ENCODE measurements around the gene DOCK3. TPM values are rescaled to one million over a fixed set of nuclear protein-coding genes. Genes with fewer than 3 reads are reported as not detected.
A peak's percentile ranks its signal among the peaks of the same experiment; 100 is the strongest.
"Not testable (repeated sequence)": the region's sequence is repeated elsewhere in the genome, so short reads cannot be mapped to it uniquely, and the experiment has no call there.

DOCK3 gene
- total RNA-seq, 2 experiments from 2014 or later = 1.00 to 1.1 TPM

- no peaks in the 10 kb centered on the region for H3K36me3 Mint-ChIP-seq (ENCODE audit: low read depth)
- peak; percentile 14 for DNase-seq
- peaks cover 3% of the 10 kb centered on the region for H3K9me3 Mint-ChIP-seq
- POLR2A ChIA-PET = no interaction called here
- CTCF ChIA-PET = no interaction called here
- H3K4me1 Mint-ChIP-seq = peaks cover 3% of the 10 kb centered on the region
- H3K4me3 Mint-ChIP-seq = no peak overlapping the region
- no peaks in the 10 kb centered on the region for H3K27me3 Mint-ChIP-seq
- H3K27ac Mint-ChIP-seq = no peak overlapping the region
Observed at GRCh38 chr3:51099794-51100535, 425.2 kb downstream of the DOCK3 start.

- Mint-ChIP-seq H3K36me3 (ENCODE audit: low read depth) (no peaks in the 10 kb centered on the region), H3K4me1 (peaks cover 3% of the 10 kb centered on the region), H3K27me3 (no peaks in the 10 kb centered on the region), H3K9me3 (peaks cover 3% of the 10 kb centered on the region), H3K4me3 (no peak overlapping the region), H3K27ac (no peak overlapping the region)
- no peak for DNase-seq
- ChIA-PET POLR2A (no interaction called here), CTCF (no interaction called here)
Observed at GRCh38 chr3:51100536-51100851, 425.8 kb downstream of the DOCK3 start.

- Mint-ChIP-seq H3K27me3 (no peaks in the 10 kb centered on the region), H3K4me1 (peaks cover 3% of the 10 kb centered on the region), H3K27ac (no peak overlapping the region), H3K36me3 (ENCODE audit: low read depth) (no peaks in the 10 kb centered on the region), H3K9me3 (peaks cover 6% of the 10 kb centered on the region), H3K4me3 (no peak overlapping the region)
- CTCF ChIA-PET = interaction anchor here (1.2 kb wide), 1 partner anchor 14 kb away, joined by 3 read pairs; no protein-coding TSS in a partner anchor
- no peak for DNase-seq
- POLR2A ChIA-PET = no interaction called here
Observed at GRCh38 chr3:51102396-51102795, 427.7 kb downstream of the DOCK3 start.

DNA sequence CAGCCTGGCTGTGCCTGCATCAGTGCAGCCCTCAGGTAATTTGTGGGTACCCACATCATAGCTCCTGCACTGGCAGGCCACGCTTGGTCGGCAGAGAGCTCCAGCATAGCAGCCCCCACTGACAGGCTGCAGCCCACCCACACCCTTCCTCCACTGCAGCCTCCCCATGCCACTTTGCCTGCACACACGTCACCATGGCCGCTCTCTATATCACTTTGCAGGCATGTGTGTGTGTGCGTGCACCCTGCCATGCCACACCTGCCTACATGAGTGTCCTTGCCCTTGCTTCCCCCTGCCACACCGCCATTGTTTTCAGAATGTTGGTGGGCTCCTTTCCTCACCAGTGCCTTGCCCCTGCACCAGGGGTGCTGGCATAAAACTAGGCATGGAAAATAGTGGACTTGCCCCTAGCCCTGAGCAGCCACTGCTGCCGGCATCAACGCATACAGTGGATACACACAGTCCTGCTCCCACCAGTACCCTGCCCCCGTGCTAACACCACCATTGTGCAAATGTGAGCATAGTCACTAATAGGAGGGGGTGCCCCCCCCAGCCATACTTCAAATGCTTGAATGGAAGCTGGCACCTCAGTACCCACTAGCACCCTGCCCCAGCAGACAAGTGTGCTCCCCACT, 431.6 kb downstream of the DOCK3 start:
- H3K4me3 Mint-ChIP-seq = no peak overlapping the region
- ChIA-PET CTCF (no interaction called here), POLR2A (no interaction called here)
- no peak for DNase-seq
- H3K9me3 Mint-ChIP-seq = peaks cover 16% of the 10 kb centered on the region
- H3K27me3 Mint-ChIP-seq = peaks cover 4% of the 10 kb centered on the region
- H3K36me3 Mint-ChIP-seq (ENCODE audit: low read depth) = no peaks in the 10 kb centered on the region
- H3K27ac Mint-ChIP-seq = no peak overlapping the region
- no peaks in the 10 kb centered on the region for H3K4me1 Mint-ChIP-seq

- no peak for DNase-seq
- ChIA-PET POLR2A (no interaction called here), CTCF (interaction anchor here (1.1 kb wide), 1 partner anchor 8 kb away, joined by 4 read pairs; no protein-coding TSS in a partner anchor)
- H3K27ac Mint-ChIP-seq = no peak overlapping the region
- H3K4me1 Mint-ChIP-seq = no peaks in the 10 kb centered on the region
- no peak overlapping the region for H3K4me3 Mint-ChIP-seq
- H3K9me3 Mint-ChIP-seq = peaks cover 16% of the 10 kb centered on the region
- no peaks in the 10 kb centered on the region for H3K36me3 Mint-ChIP-seq (ENCODE audit: low read depth)
- H3K27me3 Mint-ChIP-seq = peaks cover 4% of the 10 kb centered on the region
Observed at GRCh38 chr3:51110586-51110985, 435.9 kb downstream of the DOCK3 start.

- ChIA-PET POLR2A (no interaction called here), CTCF (interaction anchor here (0.5 kb wide), 1 partner anchor 702 kb away, joined by 3 read pairs; no protein-coding TSS in a partner anchor)
- no peaks in the 10 kb centered on the region for H3K36me3 Mint-ChIP-seq (ENCODE audit: low read depth)
- peaks cover 13% of the 10 kb centered on the region for H3K9me3 Mint-ChIP-seq
- no peak overlapping the region for H3K27ac Mint-ChIP-seq
- no peaks in the 10 kb centered on the region for H3K27me3 Mint-ChIP-seq
- H3K4me1 Mint-ChIP-seq = no peaks in the 10 kb centered on the region
- no peak for DNase-seq
- H3K4me3 Mint-ChIP-seq = no peak overlapping the region
Observed at GRCh38 chr3:51122944-51123343, 448.2 kb downstream of the DOCK3 start.

GRCh38 chr3:51123531-51123930, 448.8 kb downstream of the DOCK3 start:
- no peaks in the 10 kb centered on the region for H3K4me1 Mint-ChIP-seq
- no peak overlapping the region for H3K27ac Mint-ChIP-seq
- H3K9me3 Mint-ChIP-seq = peaks cover 13% of the 10 kb centered on the region
- ChIA-PET CTCF (no interaction called here), POLR2A (no interaction called here)
- no peak for DNase-seq
- no peaks in the 10 kb centered on the region for H3K27me3 Mint-ChIP-seq
- H3K4me3 Mint-ChIP-seq = no peak overlapping the region
- no peaks in the 10 kb centered on the region for H3K36me3 Mint-ChIP-seq (ENCODE audit: low read depth)

DNA sequence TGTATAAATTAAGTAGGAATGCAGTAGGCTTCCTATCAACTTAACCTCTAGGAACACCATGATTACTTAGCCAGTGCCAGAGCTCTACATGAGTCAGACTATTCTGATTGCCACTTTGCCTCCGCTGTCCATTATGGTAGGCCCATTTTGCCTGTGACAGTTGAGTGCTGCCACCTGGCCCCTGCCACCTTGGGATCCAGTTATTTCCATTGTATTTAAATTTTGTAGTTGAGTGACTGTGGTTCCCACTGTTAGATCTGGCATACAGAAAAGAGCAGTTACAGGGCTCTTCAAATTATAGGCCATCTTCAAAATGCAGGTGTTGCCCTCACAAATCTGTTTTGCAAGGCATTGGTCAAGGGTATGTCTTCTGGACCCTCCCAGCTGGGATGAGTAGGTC, 456.9 kb downstream of the DOCK3 start:
- H3K4me1 Mint-ChIP-seq; H3K4me3 Mint-ChIP-seq; CTCF ChIA-PET; DNase-seq; H3K27me3 Mint-ChIP-seq; POLR2A ChIA-PET; H3K27ac Mint-ChIP-seq; H3K36me3 Mint-ChIP-seq (ENCODE audit: low read depth): not testable (repeated sequence)
- H3K9me3 Mint-ChIP-seq = peaks cover 18% of the 10 kb centered on the region

DNA sequence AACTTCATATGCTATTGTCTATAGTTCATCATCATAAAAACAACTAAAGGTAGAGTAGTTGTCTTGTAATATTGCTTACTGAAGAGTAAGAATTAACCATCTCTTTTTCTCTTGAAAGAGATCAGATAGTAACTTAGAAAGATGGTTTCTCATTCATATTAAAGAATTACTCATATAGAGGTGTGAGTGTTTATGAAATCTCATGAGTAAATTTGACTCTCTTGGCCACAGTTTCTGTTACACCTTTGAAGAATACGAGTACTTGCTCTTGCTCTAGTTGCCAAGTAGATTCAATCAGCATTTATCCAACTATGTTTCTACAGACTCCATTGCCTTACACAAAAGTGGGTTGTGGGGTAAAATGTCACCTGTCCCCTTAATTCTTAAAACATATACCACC, 463.0 kb downstream of the DOCK3 start:
- H3K27me3 Mint-ChIP-seq = no peaks in the 10 kb centered on the region
- no peak for DNase-seq
- H3K9me3 Mint-ChIP-seq = peaks cover 4% of the 10 kb centered on the region
- POLR2A ChIA-PET = no interaction called here
- no peak overlapping the region for H3K4me3 Mint-ChIP-seq
- CTCF ChIA-PET = no interaction called here
- H3K27ac Mint-ChIP-seq = no peak overlapping the region
- no peaks in the 10 kb centered on the region for H3K36me3 Mint-ChIP-seq (ENCODE audit: low read depth)
- peaks cover 1% of the 10 kb centered on the region for H3K4me1 Mint-ChIP-seq

- no peaks in the 10 kb centered on the region for H3K27me3 Mint-ChIP-seq
- CTCF ChIA-PET = no interaction called here
Observed at GRCh38 chr3:51139616-51140015, 464.9 kb downstream of the DOCK3 start.

DNA sequence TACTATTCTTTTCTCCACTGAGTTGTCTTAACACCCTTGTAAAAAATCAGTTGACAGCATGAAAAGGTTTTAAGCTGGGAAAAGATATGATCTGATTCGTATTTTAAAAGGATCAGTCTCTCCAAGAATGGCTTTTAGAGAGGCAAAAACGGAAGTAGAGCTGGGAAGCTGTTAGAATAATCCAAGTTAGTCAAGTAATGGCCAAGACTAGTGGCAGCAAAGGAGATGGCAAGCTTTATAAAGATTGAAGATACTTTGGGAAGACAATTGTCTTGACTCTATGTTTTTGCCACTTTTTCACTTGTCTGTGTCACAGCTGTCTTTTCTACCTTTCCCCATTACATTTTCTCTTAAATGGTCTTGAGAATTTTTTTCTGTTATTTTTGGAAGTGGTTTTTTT, 466.8 kb downstream of the DOCK3 start:
- Mint-ChIP-seq H3K27me3 (no peaks in the 10 kb centered on the region), H3K36me3 (ENCODE audit: low read depth) (no peaks in the 10 kb centered on the region), H3K4me1 (peaks cover 1% of the 10 kb centered on the region), H3K4me3 (no peak overlapping the region), H3K27ac (no peak overlapping the region), H3K9me3 (no peaks in the 10 kb centered on the region)
- POLR2A ChIA-PET = interaction anchor here (0.6 kb wide), 1 partner anchor 539 kb away, joined by 4 read pairs; no protein-coding TSS in a partner anchor
- no peak for DNase-seq
- CTCF ChIA-PET = interaction anchor here (0.6 kb wide), 1 partner anchor 102 kb away, joined by 3 read pairs; no protein-coding TSS in a partner anchor

More at GRCh38 chr3:51139616-51140015, 464.9 kb downstream of the DOCK3 start:
- Mint-ChIP-seq H3K27ac (no peak overlapping the region), H3K36me3 (ENCODE audit: low read depth) (no peaks in the 10 kb centered on the region), H3K4me3 (no peak overlapping the region), H3K9me3 (no peaks in the 10 kb centered on the region), H3K4me1 (peaks cover 1% of the 10 kb centered on the region)
- no peak for DNase-seq
- POLR2A ChIA-PET = no interaction called here

DNA sequence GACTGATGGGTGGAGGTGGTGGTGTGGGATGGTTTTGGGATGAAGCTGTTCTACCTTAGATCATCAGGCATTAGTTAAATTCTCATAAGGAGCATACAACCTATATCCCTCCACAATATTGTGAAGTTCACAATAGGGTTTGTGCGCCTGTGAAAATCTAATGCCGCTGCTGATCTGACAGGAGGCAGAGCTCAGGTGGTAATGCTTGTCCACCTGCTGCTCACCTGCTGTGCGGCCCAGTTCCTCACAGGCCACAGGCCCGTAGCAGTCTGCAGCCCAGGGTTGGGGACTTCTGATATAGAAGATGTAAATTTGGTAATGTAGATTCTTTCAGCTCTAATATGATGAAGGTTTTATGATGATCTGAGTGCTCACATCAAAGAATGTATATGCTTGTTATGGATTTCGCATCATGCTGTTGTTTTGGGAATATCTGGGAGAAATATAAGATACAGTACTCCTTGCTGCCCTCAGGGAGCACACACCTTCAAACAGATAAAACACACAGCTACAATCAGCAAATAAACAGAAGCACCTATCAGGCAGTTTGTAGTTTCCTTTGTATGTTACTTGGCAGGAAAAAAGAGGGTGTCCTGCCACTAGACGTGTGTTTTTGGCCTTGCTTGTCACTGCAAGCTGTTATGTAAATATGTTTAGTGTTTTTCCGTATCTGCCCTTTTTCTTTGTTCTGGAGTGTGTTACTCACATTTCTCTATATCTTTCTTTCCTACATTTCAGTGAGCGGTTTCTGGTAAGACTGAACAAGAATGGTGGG, 471.3 kb downstream of the DOCK3 start:
- ChIA-PET POLR2A (no interaction called here), CTCF (no interaction called here)
- peaks cover 1% of the 10 kb centered on the region for H3K4me1 Mint-ChIP-seq
- no peak overlapping the region for H3K27ac Mint-ChIP-seq
- DNase-seq = no peak
- no peak overlapping the region for H3K4me3 Mint-ChIP-seq
- H3K9me3 Mint-ChIP-seq = no peaks in the 10 kb centered on the region
- no peaks in the 10 kb centered on the region for H3K27me3 Mint-ChIP-seq
- H3K36me3 Mint-ChIP-seq (ENCODE audit: low read depth) = no peaks in the 10 kb centered on the region

DNA sequence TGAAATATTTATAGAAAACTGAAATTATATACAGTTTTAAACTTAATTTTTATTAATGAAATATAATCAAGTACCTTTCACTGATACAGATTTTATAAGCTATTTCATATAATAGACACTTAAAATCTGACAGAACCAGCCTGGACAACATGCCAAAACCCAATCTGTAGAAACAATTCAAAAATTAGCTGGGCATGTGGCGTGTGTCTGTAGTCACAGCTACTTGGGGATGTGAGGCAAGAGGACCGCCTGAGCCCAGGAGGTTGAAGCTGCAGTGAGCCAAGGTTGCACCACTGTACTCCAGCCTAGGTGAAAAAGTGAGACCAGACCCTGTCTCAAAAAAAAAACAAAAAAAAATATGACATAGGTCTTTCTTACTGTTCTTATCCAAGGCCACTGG, 472.1 kb downstream of the DOCK3 start:
- Mint-ChIP-seq H3K4me3 (no peak overlapping the region), H3K27me3 (no peaks in the 10 kb centered on the region), H3K9me3 (no peaks in the 10 kb centered on the region), H3K36me3 (ENCODE audit: low read depth) (no peaks in the 10 kb centered on the region), H3K27ac (no peak overlapping the region), H3K4me1 (peaks cover 1% of the 10 kb centered on the region)
- no peak for DNase-seq
- ChIA-PET CTCF (interaction anchor here (0.6 to 0.7 kb wide), 2 partner anchors 113 to 356 kb away, joined by 3 read pairs; no protein-coding TSS in a partner anchor), POLR2A (no interaction called here)
